ENCODE results near the gene LRRC1. TPM values are rescaled to one million over a fixed set of nuclear protein-coding genes. Genes with fewer than 3 reads are reported as not detected.

LRRC1 gene
- total and polyA plus RNA-seq, 2 of the 13 experiments (the other 11 are each of a cell fraction or from before 2014, with no cell fraction given): 15.6 to 27.7 TPM

DNA sequence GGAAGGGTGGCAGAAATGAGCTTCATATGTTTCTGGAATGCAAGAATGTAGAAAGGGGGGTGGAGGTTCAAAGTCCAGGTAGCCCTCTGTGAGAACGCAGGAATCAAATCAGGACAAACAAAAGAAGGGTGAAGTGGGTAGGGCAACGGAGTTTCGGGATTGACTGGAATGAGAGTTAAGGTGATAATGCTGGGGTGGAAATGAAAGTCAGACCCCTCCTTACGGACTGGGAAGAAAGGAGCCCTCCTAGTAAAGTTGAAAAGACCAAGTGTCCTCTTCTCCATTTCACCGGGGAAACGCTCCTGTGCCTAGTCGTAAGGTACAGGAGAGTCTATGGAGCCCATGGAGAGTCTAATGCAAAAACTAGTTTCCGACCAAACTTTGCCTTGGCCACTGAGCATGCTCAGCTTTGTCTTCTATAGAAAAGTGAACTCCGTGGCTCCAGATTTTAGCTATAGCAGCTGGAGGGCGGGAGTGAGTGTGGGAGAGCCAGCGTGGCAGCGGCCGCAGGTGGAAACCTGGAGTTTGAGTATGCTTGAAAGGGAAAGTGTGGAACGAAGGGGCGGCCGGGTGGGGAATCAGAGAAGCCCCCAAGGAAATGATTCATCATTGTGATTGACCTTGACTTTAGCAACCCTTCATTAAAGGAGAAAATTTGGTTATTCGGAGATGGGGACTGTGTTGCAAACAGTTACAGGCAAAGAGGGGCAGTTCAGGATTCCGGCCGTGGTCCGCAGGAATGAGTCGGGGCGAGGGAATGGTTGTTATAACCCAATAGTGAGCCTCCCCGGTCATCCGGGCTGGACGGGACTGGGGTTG, 1.3 kb upstream of the LRRC1 start (continued):
- TF ChIP-seq BCL3 (CRISPR knock-in tag; IDR thresholded peaks at IDR 0.05) (no peak), ZNF33A (CRISPR knock-in tag; IDR thresholded peaks at IDR 0.05; ENCODE audit: borderline replicate concordance) (no peak), HBP1 (CRISPR knock-in tag; IDR thresholded peaks at IDR 0.05; ENCODE audit: low read depth) (no peak; the same call in 1 of the 2 replicates), RARA (CRISPR knock-in tag; IDR thresholded peaks at IDR 0.05) (peak; percentile 31; the same call in 1 of the 2 replicates), ZBTB42 (CRISPR knock-in tag; IDR thresholded peaks at IDR 0.05) (0 out of 2 replicates have a peak, but pooled peaks have one; percentile 20), MEIS2 (CRISPR knock-in tag; IDR thresholded peaks at IDR 0.05) (no peak), HNRNPLL (IDR thresholded peaks at IDR 0.05; ENCODE audit: low read depth, low read length, poor library complexity, severe bottlenecking) (no peak), SMARCC2 (IDR thresholded peaks at IDR 0.05) (no peak), KDM5A (IDR thresholded peaks at IDR 0.05; ENCODE audit: borderline replicate concordance, low read length) (no peak; the same call in 1 of the 2 replicates), KDM4B (CRISPR knock-in tag; IDR thresholded peaks at IDR 0.05) (peak; percentile 49; the same call in 1 of the 2 replicates), ZNF468 (CRISPR knock-in tag; IDR thresholded peaks at IDR 0.05) (no peak), FOXP1 (IDR thresholded peaks at IDR 0.05) (no peak), FOXP1 (CRISPR knock-in tag; IDR thresholded peaks at IDR 0.05) (peak; percentile 55), ZFP62 (CRISPR knock-in tag; IDR thresholded peaks at IDR 0.05) (no peak), MTA3 (CRISPR knock-in tag; IDR thresholded peaks at IDR 0.05) (no peak), SALL2 (CRISPR knock-in tag; IDR thresholded peaks at IDR 0.05) (0 out of 2 replicates have a peak, but pooled peaks have one; percentile 37), ZNF780A (CRISPR knock-in tag; IDR thresholded peaks at IDR 0.05) (no peak), ZNF274 (CRISPR knock-in tag; IDR thresholded peaks at IDR 0.05) (no peak), GFI1 (CRISPR knock-in tag; IDR thresholded peaks at IDR 0.05; ENCODE audit: borderline replicate concordance) (peak; percentile 98), ZBTB2 (CRISPR knock-in tag; IDR thresholded peaks at IDR 0.05; ENCODE audit: low read depth) (0 out of 2 replicates have a peak, but pooled peaks have one; percentile 15)
- TF ChIP-seq, protein P1, sequence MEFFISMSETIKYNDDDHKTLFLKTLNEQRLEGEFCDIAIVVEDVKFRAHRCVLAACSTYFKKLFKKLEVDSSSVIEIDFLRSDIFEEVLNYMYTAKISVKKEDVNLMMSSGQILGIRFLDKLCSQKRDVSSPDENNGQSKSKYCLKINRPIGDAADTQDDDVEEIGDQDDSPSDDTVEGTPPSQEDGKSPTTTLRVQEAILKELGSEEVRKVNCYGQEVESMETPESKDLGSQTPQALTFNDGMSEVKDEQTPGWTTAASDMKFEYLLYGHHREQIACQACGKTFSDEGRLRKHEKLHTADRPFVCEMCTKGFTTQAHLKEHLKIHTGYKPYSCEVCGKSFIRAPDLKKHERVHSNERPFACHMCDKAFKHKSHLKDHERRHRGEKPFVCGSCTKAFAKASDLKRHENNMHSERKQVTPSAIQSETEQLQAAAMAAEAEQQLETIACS (CRISPR knock-in tag; IDR thresholded peaks at IDR 0.05): no peak
- TF ChIP-seq, protein P2, sequence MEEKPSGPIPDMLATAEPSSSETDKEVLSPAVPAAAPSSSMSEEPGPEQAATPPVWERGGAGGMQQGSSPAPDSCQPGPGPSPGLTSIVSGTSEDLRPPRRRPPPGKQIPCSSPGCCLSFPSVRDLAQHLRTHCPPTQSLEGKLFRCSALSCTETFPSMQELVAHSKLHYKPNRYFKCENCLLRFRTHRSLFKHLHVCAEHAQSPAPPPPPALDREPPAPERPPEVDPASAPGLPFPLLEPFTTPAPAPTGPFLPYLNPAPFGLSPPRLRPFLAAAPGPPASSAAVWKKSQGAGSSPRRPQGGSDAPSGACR (CRISPR knock-in tag; IDR thresholded peaks at IDR 0.05): no peak; the same call in 1 of the 2 replicates

All from HepG2 (cell line).